Lower leg skin (tissue), 3 donors: ENCODE measurements around the gene ASF1A.

Experiments
- POLR2A ChIP-seq, 2 donors: fragments of 450-650 bp; IDR thresholded peaks; one replicate each; pipeline ENCODE4 v1.6.1; 2016 to 2017; ENCODE audit warnings: antibody characterized with exemption in 2 of 2, mild to moderate bottlenecking in 1 of 2, moderate library complexity in 1 of 2
- TF ChIP-seq, protein P1 (sequence below), 3 donors: fragments of 450-650 bp; IDR thresholded peaks; one replicate each; pipeline ENCODE4 v1.5.1; 2016; ENCODE audit warnings: antibody characterized with exemption in 3 of 3, mild to moderate bottlenecking in 3 of 3, moderate library complexity in 2 of 3

GRCh38 chr6:118876814-118877213, 17.1 kb upstream of the ASF1A start:
- TF ChIP-seq, protein P1, sequence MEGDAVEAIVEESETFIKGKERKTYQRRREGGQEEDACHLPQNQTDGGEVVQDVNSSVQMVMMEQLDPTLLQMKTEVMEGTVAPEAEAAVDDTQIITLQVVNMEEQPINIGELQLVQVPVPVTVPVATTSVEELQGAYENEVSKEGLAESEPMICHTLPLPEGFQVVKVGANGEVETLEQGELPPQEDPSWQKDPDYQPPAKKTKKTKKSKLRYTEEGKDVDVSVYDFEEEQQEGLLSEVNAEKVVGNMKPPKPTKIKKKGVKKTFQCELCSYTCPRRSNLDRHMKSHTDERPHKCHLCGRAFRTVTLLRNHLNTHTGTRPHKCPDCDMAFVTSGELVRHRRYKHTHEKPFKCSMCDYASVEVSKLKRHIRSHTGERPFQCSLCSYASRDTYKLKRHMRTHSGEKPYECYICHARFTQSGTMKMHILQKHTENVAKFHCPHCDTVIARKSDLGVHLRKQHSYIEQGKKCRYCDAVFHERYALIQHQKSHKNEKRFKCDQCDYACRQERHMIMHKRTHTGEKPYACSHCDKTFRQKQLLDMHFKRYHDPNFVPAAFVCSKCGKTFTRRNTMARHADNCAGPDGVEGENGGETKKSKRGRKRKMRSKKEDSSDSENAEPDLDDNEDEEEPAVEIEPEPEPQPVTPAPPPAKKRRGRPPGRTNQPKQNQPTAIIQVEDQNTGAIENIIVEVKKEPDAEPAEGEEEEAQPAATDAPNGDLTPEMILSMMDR (IDR thresholded peaks at IDR 0.05), result no peak
- no peak for TF ChIP-seq POLR2A (IDR thresholded peaks at IDR 0.05)
